ENCODE data around the gene CACNA1C. TPM values are rescaled to one million over a fixed set of nuclear protein-coding genes. Genes with fewer than 3 reads are reported as not detected.
A peak's percentile ranks its signal among the peaks of the same experiment; 100 is the strongest.

The CACNA1C gene
- total RNA-seq, 1 experiment from 2014 or later, result 1.1 TPM

DNA sequence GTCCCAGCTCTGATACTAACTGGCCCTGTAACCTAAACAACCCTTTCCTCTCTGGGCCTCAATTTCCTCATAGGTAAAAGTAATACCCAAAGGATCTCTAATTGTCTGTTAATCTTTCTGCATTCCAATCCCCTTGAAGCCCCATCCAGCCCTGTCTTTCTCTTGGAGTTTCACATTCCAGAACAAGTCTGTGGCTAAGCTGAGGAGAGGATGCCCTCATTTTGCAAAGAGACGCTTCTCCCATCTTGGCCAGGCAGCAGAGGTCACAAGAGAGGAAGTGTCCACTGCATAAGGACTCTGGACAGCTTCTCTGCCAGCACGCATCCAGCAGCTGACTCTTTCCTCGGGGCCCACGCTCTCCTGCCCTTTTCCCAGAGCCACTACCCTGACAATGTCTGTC lies 478.6 kb downstream of the CACNA1C start:
- H3K9ac ChIP-seq (ENCODE audit: extremely low read depth, insufficient read length, low read length), result no peak overlapping the region
- no peak overlapping the region for H3K27ac ChIP-seq (ENCODE audit: insufficient read length, low read depth, low read length)
- no peak overlapping the region for H2BK20ac ChIP-seq (ENCODE audit: low read depth, low read length, poor library complexity, severe bottlenecking)
- no peak overlapping the region for H4K91ac ChIP-seq (ENCODE audit: insufficient read length, low read depth, low read length)
- TF ChIP-seq, protein P1, sequence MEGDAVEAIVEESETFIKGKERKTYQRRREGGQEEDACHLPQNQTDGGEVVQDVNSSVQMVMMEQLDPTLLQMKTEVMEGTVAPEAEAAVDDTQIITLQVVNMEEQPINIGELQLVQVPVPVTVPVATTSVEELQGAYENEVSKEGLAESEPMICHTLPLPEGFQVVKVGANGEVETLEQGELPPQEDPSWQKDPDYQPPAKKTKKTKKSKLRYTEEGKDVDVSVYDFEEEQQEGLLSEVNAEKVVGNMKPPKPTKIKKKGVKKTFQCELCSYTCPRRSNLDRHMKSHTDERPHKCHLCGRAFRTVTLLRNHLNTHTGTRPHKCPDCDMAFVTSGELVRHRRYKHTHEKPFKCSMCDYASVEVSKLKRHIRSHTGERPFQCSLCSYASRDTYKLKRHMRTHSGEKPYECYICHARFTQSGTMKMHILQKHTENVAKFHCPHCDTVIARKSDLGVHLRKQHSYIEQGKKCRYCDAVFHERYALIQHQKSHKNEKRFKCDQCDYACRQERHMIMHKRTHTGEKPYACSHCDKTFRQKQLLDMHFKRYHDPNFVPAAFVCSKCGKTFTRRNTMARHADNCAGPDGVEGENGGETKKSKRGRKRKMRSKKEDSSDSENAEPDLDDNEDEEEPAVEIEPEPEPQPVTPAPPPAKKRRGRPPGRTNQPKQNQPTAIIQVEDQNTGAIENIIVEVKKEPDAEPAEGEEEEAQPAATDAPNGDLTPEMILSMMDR (conservative IDR thresholded peaks at IDR 0.05), result no peak
- no CpG with 5 or more reads among the region's 4 CpGs for WGBS (ENCODE audit: extremely low coverage, insufficient read length, low lambda C conversion rate)
- H3K27me3 ChIP-seq (ENCODE audit: insufficient read depth, low read length), result no peaks in the 10 kb centered on the region
- no peak overlapping the region for H3K56ac ChIP-seq (ENCODE audit: insufficient read length, low read depth, low read length)
- H3K4me1 ChIP-seq (ENCODE audit: insufficient read depth, low read length), result peaks cover 3% of the 10 kb centered on the region; the same call in 1 of the 2 replicates
- H3K79me1 ChIP-seq (ENCODE audit: insufficient read depth, low read depth, low read length, poor library complexity, severe bottlenecking), result no peaks in the 10 kb centered on the region
- no peak overlapping the region for H2BK120ac ChIP-seq (ENCODE audit: low read depth, low read length, poor library complexity, severe bottlenecking)
- H2BK5ac ChIP-seq (ENCODE audit: insufficient read length, low read length), result no peak overlapping the region
- no peak overlapping the region for H2BK15ac ChIP-seq (ENCODE audit: low read depth, low read length)
- H3K9me3 ChIP-seq (ENCODE audit: control insufficient read depth, low read depth, low read length), result no peaks in the 10 kb centered on the region
- no peaks in the 10 kb centered on the region for H3K79me2 ChIP-seq (ENCODE audit: insufficient read depth, low read length)
- no peak overlapping the region for H2AFZ ChIP-seq (ENCODE audit: low read length)
- no peaks in the 10 kb centered on the region for H3K9me3 Mint-ChIP-seq
- peaks cover 17% of the 10 kb centered on the region for H3K27me3 Mint-ChIP-seq (ENCODE audit: low read depth)
- no peak overlapping the region for H3K18ac ChIP-seq (ENCODE audit: insufficient read length, low read depth, low read length)
- H3K4me3 Mint-ChIP-seq, result no peak overlapping the region
- H3K23me2 ChIP-seq (ENCODE audit: insufficient read length, low read depth, low read length, poor library complexity, severe bottlenecking), result no peaks in the 10 kb centered on the region
- no peak for DNase-seq
- no peak overlapping the region; the same call in 1 of the 2 replicates for H3K14ac ChIP-seq (ENCODE audit: insufficient read depth, low read length)
- H4K5ac ChIP-seq (ENCODE audit: insufficient read length, low read depth, low read length), result no peak overlapping the region
- no peak overlapping the region for H3K4me2 ChIP-seq (ENCODE audit: insufficient read depth, insufficient read length, low read length)
- H3K23ac ChIP-seq (ENCODE audit: insufficient read length, low read depth, low read length), result no peak overlapping the region
- H3K27ac Mint-ChIP-seq, result 0 out of 7 replicates have a peak overlapping the region, but pooled peaks of 1 of the 3 experiments have one; percentile 27
- no peak overlapping the region for H2AK5ac ChIP-seq (ENCODE audit: insufficient read length, low read length)
- H3K4ac ChIP-seq (ENCODE audit: low read depth, low read length), result no peak overlapping the region
- no peaks in the 10 kb centered on the region for H4K20me1 ChIP-seq (ENCODE audit: control insufficient read depth, insufficient read depth, insufficient read length)
- H2BK12ac ChIP-seq (ENCODE audit: insufficient read length, low read depth, low read length), result no peak overlapping the region
- no peaks in the 10 kb centered on the region for H3K36me3 Mint-ChIP-seq (ENCODE audit: insufficient read depth in 1 of 3, low read depth in 3 of 3)
- peaks cover 6 to 18% of the 10 kb centered on the region in 2 experiments; a peak in 3 of 4 replicates for H3K4me1 Mint-ChIP-seq
- H4K8ac ChIP-seq (replicated peaks; ENCODE audit: insufficient read length, low read depth, low read length), result no peak overlapping the region
- H3T11ph ChIP-seq (ENCODE audit: low read length), result no peak overlapping the region

All from H9 (cell line).